Smooth muscle cell of the coronary artery (primary cell): Measurements from ENCODE around the gene THOC3. TPM values are rescaled to one million over a fixed set of nuclear protein-coding genes. Genes with fewer than 3 reads are reported as not detected.

Experiments
- total RNA-seq: library from RNA; depleted of rRNA; stranded (reverse); fragments of >200 nt; gene quantifications from 2 replicates; pipeline ENCODE4 v1.2.3, GENCODE V29; 2014; ENCODE audit warnings: low replicate concordance

THOC3 gene, protein sequence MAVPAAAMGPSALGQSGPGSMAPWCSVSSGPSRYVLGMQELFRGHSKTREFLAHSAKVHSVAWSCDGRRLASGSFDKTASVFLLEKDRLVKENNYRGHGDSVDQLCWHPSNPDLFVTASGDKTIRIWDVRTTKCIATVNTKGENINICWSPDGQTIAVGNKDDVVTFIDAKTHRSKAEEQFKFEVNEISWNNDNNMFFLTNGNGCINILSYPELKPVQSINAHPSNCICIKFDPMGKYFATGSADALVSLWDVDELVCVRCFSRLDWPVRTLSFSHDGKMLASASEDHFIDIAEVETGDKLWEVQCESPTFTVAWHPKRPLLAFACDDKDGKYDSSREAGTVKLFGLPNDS
- total RNA-seq, result 22.1 and 26.8 TPM in 2 replicates

DNA sequence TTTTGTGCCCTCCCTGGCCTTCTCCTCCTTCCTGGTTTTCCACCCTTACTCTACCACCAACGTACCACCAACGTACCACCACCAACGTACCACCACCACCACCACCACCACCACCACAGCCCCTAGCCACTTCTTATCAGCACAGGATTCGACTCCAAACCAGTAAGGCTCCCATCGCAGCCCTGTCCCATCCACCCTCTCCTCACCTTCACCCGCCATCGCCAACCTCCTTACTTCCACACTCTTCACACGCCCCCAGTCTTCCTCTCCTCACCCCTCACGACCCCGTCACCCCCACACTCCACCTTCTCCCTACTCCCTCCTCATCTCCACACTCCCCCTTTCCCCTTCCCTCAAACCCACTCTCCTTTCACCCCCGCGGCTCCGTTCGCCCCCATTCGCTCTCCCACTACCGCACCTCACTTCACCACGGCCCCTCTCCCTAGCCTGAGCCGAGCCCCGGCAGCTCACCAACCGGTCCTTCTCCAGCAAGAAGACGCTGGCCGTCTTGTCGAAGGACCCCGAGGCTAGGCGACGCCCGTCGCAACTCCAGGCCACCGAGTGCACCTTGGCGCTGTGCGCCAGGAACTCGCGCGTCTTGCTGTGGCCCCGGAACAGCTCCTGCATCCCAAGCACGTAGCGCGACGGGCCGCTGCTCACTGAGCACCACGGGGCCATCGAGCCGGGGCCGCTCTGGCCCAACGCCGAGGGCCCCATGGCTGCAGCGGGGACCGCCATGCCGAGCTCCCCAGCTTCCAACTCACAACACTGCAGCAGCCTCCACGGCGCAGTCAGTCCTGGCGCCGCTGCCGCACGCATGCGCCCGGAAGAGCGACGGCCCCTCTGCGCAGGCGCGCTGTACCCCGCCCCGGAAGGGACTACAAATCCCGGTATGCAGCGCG lies at the start of gene THOC3:
Gene THOC3, minus strand, starts transcription at position 845 of the 902 bp plus-strand sequence. Its CDS starts 107 bp downstream, at position 738.

Other genes with a start within 250 kb of the THOC3 start
- not detected in 2 replicates for gene CPLX2, start 96.7 kb downstream of the THOC3 start, total RNA-seq